Activated CD4-positive, alpha-beta T cell treated with anti-CD3 and anti-CD28 coated beads for 24 hours (primary cell): Measurements from ENCODE around the gene NSL1.

Experiments
- DNase-seq, 2 donors: peaks; one replicate each; pipeline ENCODE4 v3.0.0-alpha.2; 2020; ENCODE audit warnings: low read depth in 2 of 2

NSL1 gene

DNA sequence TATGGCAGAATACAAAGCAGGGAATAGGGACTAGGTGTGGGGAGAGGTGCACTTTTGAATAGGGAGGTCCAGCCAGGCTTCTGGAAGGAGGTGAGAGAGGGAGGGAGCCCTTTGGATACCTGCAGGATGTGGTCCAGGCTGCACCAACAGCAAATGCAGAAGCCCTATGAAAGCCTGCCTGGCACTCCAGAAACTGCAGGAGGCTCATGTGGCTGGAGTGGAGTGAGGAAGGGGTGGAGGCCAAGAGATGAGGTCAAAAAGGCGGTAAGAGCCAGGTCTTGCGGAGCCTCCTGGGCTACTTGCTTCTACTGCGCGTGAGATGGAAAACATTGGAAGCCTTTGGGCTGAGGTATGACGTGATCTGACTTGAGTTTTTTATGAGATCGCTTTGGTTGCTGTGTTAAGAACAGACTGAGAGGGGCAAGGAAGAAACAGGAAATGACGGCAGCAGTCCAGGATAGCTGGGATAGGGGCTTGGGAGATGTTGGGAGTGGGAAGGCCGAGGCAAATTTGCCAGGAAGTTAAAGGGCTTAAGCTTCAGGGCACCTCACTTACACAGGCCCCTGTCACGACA is 87.5 kb downstream of the NSL1 start:
- no peak for DNase-seq

DNA sequence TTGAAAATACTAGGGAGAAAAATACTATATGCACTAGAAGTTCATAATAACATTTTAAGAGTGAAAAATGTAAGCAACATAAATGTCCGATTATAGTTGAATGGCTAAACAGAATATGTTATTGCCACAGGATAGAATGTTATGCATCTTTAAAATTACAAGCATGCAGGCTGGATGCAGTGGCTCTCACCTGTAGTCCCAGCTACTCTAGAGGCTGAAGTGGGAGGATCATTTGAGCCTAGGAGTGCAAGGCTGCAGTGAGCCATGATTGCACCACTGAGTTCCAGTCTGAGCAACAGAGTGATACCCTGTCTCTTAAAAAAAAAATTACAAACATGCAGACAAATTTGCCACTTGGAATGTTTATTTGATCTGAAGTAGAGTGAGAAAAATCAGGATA is 88.9 kb downstream of the NSL1 start:
- no peak for DNase-seq

DNA sequence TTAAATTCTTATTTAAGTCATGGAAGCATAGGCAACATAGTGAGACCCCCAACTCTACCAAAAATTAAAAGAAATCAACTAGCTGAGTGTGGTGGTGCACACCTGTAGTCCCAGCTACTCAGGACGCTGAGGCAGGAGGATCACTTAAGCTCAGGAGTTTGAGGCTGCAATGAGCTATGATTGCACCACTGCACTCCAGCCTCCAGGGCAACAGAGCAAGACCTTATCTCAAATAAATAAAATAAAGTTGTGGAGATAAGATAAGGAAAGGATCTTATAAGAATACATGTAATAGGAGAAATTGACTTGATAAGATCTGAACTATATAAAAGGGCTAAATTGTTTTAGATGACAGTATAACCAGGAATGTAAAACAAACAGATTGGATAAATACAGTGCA is 89.7 kb downstream of the NSL1 start:
- no peak for DNase-seq

DNA sequence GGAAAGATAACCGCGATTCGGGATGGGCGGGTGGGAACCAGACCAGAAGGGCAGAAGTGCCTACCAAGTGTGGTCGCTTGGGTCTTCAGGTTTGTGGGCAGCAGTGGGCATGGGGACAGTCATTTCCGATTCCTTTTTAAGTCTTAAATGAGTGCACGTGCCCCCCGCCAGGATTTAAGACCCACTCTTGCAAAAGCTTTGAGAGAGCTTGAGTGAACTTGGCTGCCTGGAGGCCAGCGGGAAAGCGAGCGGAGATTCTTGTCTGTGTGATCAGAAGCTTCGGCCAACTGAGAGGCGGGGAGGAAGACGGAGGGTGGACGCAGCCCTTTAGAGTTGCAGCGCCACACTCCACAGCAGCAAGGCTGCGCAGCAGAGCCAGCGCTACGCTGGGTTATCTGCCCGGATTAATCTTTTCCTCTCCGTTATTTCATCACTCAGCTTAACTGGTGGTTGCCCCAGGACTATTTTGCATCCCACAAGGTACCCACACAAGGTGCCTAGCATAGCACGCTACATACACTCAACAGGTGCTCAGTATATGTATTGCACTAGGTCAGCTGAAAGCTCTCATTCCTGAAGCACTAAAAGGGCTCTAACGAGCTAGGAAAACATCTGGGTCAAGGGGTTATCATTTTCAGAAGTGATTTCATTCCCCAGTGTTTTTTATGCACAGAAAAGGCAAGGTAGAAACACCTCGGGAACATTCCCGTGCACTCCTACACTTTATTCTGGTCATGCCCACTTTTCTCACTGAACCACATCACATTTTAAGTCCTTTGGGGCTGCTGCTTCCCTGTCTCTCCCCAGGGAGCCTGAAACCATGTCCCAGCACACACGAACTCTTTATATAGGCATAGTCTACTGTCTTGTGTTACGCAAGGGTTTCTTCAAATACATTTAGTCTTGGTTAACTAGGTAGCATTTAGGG is 90.4 kb downstream of the NSL1 start:
- DNase-seq = no peak

DNA sequence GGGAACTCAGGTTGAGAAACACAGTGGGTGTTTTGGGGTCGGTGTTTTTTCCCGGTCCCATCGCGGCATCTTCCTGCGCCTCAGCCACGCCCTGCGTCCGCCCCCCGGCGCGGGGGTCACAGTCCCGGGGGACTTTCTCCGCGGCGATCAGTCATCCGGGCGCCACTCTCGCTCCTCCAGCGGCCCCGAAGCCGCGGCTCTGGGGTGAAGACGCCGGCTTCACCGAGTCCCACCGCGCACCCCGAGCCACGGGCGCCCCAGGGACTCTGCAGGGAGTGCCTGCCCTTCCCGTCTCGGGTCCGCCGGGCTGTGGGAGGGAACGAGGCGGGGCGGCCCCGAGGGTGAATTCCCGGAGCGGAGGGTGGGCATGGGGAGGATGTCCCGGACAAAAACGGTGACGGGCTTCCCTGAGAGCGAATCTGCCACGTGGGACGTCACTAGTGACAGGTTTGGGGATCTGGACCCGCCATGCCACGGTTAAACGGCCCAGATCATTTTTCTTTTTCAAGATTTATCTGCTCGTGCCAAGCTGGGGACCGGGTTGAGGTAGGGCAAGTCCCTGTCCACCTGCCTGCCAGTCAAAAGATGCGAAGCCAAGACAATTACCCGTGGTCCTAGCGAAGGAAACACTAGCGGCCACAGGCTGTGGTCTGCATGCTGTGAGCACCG is 91.2 kb downstream of the NSL1 start:
- DNase-seq = peak; percentile 36 to 40

DNA sequence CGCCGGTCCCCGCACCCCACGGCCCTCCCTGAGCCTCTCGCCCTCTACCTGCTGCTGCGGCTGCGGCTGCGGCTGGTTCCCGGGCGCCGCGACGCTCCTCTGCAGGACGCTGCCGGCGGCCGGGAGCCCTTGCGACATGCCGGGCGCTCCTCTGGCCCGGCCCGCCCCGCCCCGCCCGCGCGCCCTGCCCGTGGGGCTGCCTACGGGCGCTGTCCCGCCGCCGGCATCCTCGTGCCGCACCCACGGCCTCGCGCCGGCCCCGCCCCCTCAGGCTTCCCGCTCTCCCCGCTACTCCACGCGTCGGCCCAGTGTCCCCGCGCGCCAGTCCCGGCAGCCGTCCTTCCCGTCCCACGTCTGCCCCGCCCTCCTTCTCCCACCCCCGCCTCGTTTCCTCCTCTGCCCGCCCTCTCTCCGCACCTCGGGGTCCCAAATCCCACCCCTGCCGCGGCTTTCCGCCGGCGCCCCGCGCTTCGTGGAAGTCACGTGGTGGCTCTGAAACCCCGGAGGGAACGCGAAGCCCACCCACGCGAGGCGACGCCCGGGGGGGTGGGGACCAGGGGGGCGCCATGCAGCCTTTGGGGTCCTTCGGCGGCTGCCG is 91.9 kb downstream of the NSL1 start, which contains the start of gene BATF3:
Gene BATF3, minus strand, starts transcription at position 216 of the 598 bp plus-strand sequence. Its CDS starts 78 bp downstream, at position 138.
- peak in 1 of 2 donors; percentile 55 for DNase-seq

DNA sequence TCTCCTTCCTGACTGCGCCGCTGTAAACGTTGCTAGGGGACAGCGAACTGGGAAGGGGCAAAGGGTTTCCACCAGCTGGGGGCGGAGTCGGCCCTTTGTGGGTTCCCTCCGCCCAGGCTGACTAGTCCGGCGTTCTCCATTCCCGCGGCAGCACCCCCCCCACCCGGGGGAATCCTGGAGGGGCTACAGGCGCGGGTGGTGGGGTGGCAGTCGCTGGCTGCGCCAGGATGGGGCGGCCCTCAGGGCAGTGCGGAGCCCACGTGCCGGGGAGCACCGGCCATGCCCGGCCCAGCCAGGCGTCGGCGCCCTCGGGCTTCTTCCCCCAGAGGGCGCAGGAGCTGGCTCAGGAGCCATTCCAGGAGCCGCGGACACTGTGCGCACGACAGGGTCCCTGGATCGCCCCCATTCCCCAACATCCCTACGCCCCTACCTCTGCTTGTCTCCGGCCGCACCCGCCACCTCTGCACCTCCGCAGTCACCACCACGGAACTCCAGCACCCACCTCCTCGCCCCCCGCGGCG is 92.4 kb downstream of the NSL1 start:
- peak in 1 of 2 donors; percentile 39 for DNase-seq

DNA sequence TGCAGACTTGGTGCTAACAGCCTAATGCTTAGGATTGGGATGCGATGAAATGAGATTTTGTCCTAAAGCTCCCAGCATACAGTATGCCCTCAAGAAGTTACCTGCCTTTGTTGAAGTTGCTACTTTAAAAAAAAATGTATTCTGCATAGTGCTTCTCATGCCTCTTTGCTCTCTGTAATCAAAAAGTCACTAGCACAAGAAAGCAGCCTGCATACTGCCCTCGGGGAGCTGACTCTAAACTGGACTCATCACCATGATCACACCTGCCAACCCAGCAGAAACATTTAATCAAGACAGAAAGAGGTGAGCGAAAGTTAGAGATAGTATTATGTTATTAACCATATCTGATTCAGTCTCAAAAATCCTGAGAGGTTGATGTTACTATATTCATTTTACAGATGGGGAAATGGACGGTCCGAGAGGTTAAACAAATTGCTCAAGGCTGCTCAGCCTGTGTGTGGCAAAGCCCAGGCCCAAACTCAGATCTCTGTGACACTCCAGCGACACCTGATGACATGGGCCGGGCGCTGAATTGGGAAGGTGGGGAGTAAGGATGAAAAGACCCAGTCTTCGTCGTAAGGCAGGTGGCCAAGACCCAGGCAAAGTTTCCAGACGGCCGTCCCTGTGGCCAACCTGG is 93.0 kb downstream of the NSL1 start:
- no peak for DNase-seq

DNA sequence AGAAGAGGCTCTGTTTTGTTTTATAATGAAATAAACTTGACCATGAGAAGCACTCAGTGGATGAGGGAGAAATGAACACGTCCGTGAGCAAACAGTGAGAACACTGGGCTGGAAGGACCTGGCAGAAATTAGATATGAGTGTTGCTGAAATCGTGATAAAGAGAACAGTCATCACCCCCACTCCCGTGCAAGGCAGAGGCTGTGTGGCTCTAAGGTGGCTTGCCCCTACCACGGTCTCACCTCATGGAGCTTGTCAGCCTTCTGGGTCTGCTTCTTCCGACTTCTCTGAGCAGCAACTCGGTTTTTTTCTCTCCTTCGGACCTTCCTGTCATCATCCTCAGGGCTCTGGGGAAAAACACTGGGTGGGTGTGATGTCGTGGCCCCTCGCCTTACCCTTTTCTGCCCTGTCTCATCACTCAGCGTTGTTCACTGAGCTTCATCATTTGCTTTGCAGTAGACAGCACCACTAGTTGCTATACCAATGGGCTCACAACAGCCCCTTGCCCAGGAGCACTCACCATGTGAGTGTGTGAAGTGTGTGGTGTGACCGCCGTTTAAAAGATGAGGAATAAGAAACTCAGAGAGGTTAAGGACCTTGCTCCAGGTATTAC is 94.8 kb downstream of the NSL1 start:
- DNase-seq = no peak

DNA sequence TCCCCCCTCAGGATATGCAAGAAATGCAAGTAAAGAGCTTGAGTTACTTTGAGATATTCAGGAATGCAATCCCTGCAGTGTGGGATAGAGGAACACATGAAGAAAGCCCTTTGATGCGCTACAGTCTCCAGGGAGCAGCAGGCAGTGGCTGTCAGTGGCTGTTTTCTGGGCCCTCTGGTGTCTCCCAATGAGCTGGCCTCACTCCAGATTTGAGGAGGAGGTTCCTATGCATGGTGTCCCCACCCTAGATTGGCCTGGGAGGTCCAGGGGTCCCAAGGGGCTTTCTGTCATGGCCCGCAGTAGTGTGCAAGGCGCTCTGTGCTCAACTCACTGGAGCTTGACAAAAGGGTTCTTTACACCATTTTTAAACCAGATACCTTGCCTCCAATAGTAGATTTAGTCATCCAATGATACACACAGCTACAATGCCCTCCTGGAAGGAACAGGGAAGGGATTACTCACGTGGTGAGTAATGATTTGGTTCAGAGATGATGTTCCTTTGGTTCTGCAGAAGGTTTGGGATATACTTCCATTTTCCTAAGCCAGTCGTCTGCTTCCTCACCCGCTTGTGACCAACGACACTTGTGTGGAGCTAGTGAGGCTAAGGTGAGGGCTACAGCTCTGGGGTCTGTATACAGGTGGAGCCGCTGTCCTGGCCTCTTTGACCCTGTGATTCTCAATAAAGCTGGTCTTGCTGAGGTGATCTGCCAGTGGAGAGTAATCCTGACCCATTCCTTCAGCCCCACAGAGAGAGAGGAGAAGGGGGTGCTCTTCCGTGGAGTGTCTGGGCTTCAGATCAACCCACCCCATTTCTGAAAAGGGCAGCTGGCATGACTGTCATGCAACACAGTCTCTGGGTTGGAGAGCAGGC is 98.6 kb downstream of the NSL1 start:
- DNase-seq = no peak

DNA sequence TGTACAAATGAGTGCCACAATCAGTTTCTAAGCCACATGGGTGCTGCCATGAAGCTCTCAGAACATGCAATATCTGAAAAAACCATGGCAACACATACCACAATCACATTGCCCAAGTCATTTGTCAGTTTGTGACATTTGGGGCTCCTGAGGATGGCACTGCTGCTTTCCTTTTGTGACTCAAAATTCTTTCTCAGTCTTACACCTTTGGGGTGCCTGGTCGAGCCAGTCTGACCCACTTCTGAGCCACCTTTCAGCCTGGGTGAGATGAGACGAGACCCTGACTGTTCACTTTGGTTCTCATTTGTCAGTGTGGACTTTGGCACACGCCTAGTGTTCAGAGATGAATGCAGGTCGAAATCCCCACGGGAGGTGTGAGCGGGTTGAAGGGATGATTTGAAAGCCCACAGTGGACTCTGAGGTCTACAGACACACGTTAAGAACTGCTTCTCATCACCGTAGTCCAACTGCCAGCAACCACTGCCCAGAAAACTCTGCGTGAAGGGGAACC is 100.0 kb downstream of the NSL1 start:
- DNase-seq = no peak

DNA sequence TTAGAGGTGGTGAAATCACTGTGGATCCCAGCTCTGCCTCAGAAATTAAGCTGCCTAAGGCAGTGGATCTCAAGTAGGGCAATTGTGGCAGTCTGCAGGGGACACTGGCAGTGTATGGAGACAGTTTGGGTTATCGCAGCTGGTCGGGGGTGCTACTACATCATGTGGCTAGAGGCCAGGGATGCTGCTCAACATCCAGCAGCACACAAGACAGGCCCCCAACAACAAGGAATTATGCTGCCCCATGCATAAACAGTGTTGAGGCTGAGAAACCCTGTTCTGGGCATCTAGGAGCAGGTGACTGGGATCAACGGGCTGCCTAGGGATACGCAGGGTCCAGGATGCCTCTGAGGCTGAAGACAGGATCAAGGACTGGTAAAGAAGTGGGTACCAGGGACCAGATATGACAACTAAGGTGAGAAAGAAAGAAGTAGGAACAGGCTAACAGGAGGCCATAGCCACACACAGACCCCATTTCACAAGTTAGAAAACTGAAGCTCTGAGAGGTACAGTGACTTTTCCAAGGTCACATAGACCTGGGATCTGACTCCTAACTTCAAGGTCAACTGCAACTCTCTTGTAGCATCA is 100.7 kb downstream of the NSL1 start:
- DNase-seq = no peak

DNA sequence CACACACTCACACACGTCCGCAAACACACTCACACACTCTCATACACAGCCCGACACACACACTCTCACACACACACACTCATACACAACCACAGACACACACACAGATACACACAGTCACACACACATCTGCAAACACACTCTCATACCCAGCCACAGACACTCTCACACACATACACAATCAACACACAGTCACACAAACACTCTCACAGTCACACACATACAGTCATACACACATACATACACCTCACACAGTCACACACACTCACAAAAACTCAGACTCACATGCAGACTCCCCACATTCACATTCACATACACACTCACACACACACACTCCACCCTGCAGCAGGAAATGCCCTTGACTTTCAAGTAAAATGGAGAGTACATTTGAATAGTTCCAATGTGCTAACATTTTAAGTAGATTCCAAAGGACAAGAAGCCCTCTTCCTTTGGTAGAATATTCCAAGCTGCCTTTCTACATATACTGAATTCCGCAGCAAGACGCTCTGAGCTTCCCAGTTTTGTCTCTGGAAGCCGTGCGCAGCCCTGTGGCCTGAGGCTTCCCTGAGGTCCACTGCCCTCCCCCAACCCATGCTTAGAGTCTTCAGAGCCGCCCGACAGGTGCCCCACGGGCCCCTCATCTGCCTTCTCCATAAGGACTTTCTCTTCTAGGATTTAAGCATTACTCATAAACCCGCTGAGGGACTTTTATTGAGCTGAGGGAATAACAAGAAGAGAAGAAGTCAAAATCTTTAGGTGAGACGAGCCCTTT is 101.6 kb downstream of the NSL1 start:
- no peak for DNase-seq

DNA sequence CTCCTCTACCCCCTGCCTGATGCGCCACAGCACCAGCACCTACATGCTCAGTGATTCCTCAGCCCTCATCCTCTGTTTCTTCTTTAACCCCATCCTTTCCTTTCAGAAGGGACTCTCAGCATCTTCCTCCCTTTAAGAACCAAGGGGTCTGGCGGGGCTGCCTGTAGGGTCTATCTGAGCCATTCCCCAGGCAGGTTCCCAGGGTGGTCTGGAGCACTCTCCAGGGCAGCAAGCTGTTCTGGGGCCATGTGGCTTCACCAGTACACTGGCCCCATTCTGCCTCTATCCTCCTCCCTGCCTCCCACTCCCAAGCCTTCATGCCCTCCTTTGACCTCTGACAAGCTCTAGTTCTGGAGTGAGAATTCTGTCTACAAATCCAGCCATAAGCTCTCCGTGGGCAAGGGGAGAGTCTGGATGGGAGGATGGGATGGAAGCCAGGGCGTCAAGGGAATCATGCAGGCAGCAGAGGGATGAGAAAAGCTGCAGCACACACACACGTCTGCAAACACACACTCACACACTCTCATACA is 102.3 kb downstream of the NSL1 start:
- no peak for DNase-seq

DNA sequence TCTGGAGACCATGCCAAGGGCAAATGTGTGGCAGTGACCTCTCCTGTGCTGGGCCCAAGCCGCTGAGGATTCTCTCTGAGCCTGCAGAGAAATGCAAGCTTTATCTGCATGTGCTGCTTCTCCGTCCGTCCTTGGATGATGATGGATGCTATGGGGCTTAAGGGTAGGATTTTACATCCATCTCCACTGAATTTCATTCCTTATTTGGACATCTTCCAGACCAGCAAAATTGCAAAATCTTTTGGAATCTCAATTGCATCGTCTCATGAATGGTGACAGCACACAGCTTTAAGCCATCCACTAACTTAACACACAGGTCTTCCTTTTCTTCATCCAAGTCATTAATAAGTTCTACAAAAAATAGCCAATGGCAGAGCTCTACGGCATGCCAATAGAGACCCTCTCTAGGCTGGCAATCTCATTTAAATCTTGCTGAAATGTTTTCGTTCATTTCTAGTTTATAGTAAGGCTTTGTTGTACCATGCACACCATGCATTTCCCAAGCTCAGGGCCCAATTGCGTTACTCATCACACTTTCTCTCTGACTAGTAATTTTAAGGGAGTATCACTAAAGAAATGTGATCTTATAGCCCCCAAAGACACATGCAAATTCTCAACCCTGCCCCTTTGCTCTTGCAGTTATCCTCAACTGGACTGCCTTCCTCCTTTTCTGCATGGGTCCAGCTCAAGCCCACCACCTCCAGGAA is 103.1 kb downstream of the NSL1 start:
- DNase-seq = no peak

DNA sequence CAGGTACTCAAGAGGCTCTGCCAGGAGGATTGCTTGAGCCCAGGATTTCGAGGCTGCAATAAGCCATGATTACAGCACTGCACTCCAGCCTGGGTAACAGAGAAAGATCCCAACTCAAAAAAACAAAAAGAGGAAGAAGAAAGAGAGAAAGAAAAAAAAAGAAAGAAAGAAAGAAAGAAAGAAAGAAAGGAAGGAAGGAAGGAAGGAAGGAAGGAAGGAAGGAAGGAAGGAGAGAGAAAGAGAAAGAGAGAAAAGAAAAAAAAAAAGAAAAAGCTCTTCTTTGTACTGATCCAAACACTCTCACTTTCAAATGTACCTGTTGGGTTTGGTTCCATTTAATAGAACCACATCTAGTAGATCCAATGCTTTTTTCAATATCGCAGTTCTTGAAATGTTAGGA is 103.8 kb downstream of the NSL1 start:
- DNase-seq = no peak

DNA sequence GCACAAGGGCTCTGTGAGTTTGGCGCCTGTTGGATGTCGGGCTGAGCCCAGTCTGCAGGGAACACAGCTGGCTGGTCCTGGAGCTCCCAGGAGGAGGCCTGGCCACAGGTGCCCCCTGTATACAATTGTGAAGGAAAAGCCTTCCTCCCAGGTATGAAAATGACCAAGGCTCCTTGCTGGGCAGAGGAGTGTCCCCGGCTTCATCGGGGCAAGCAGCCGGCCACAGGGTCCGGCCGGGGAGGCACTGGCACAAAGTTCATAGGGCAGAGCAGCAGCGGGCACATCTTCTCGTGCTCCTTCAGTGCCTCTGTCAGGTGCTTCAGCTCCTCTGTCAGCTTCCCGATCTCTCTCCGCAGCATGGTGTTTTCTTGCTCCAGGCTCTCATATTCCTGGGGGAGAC is 105.0 kb downstream of the NSL1 start:
- DNase-seq = no peak

DNA sequence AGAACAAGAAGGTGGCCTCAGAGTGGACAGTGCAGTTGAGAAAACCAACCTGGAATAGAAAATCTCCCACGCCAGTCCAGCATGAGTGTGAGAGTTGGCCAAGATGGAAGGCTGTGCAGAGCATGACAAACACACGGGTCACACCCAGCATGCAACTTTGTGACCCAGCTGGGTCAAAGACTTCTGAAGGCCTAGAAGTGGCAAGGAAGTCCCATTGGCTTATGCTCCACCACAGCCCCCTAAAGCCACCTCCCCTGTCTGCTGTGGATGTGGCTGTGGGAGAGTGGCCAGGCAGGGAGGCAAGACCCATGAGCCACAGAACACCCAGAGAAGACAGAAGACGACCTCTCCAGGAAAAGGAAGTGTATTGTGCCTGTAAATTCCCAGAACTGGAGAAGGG is 105.5 kb downstream of the NSL1 start:
- no peak for DNase-seq
